ENCODE results near the gene ESPNL. TPM values are rescaled to one million over a fixed set of nuclear protein-coding genes. Genes with fewer than 3 reads are reported as not detected.

ESPNL gene
- total and polyA plus RNA-seq, 9 of the 15 experiments (the other 6 are each of a cell fraction or from before 2014, with no cell fraction given): 0.03 to 0.09 (median 0.05) TPM; not detected in 3

- in situ Hi-C loops (cut with MboI) (no loop called here), intact Hi-C loops (cut with micrococcal nuclease) (no loop called here)
- H3K4me1 ChIP-seq (replicated peaks in 1 of 2; ENCODE audit: control insufficient read depth in 2 of 2, insufficient read depth in 2 of 2, low read length in 2 of 2): no peaks in the 10 kb centered on the region
- ATAC-seq (no peak), DNase-seq (ENCODE audit: extremely low read depth in 1 of 4, low spot score in 3 of 4) (no peak), FAIRE-seq (no peak)
- no peaks in the 10 kb centered on the region for H4K20me1 ChIP-seq (replicated peaks; ENCODE audit: control insufficient read depth, insufficient read depth, low read length)
- no peak overlapping the region for H3K9ac ChIP-seq (ENCODE audit: insufficient read depth in 1 of 2, low read depth in 2 of 2, low read length in 2 of 2)
- no peak overlapping the region for H3K4me2 ChIP-seq (ENCODE audit: insufficient read depth, low read length)
- H3K9me3 ChIP-seq (replicated peaks; ENCODE audit: control insufficient read depth, insufficient read depth, low read depth, low read length): no peaks in the 10 kb centered on the region
- CTCF ChIA-PET (ENCODE audit: low intra/inter-chr PET ratio): no interaction called here
- no peak for TF ChIP-seq KLF6 (CRISPR knock-in tag; IDR thresholded peaks at IDR 0.05; ENCODE audit: borderline replicate concordance)
- no peak for TF ChIP-seq ETV5 (CRISPR knock-in tag; IDR thresholded peaks at IDR 0.05; ENCODE audit: low read depth)
- no peak for TF ChIP-seq NFYB (IDR thresholded peaks at IDR 0.05; ENCODE audit: extremely low read depth, insufficient read length)
- TF ChIP-seq SIN3B (IDR thresholded peaks at IDR 0.05; ENCODE audit: low read depth): no peak
- no peak for TF ChIP-seq TBP (optimal IDR thresholded peaks at IDR 0.05; ENCODE audit: low read depth, low read length)
- no peak for TF ChIP-seq CCAR2 (IDR thresholded peaks at IDR 0.05; ENCODE audit: low read depth, low read length)
- no peak for TF ChIP-seq BRD4 (IDR thresholded peaks at IDR 0.05)
- TF ChIP-seq ZNF449 (CRISPR knock-in tag; IDR thresholded peaks at IDR 0.05): no peak
- no peak for TF ChIP-seq ZBTB2 (IDR thresholded peaks at IDR 0.05)
- no peak for TF ChIP-seq ZC3H8 (IDR thresholded peaks at IDR 0.05)
- TF ChIP-seq KLF13 (tag; IDR thresholded peaks at IDR 0.05; ENCODE audit: borderline replicate concordance, low read depth): no peak
- TF ChIP-seq MLX (CRISPR knock-in tag; conservative IDR thresholded peaks at IDR 0.05): no peak
- TF ChIP-seq EHMT2 (IDR thresholded peaks at IDR 0.05): no peak
- TF ChIP-seq BRF2 (IDR thresholded peaks at IDR 0.05; ENCODE audit: borderline replicate concordance, insufficient read depth, insufficient read length): no peak
- BruUV-seq (replicated peaks): no TSS peak
- H3K36me3 ChIP-seq (ENCODE audit: control insufficient read depth, insufficient read depth, low read length): peaks cover 46% of the 10 kb centered on the region; the same call in 2 of the 3 replicates
- H3K9me1 ChIP-seq (ENCODE audit: control insufficient read depth, insufficient read depth, low read length): no peaks in the 10 kb centered on the region
- H2AFZ ChIP-seq (ENCODE audit: low read depth, low read length): no peak overlapping the region
- H3K4me3 ChIP-seq: no peak overlapping the region
- POLR2A ChIA-PET: no interaction called here
- no peaks in the 10 kb centered on the region for H3K27me3 ChIP-seq (ENCODE audit: control insufficient read depth in 2 of 2, insufficient read depth in 2 of 2, low read length in 2 of 2)
- 100% methylated on average over 3 of the region's 7 CpGs for WGBS (ENCODE audit: insufficient coverage, low coverage, missing lambda C conversion rate)
- no peaks in the 10 kb centered on the region for H3K79me2 ChIP-seq (ENCODE audit: control insufficient read depth, insufficient read depth, low read length)
- no peak overlapping the region for H3K27ac ChIP-seq (ENCODE audit: extremely low read depth, low read depth, low read length)
These were observed 15.4 kb upstream of the ESPNL start for GRCh38 chr2:238084761-238085160.
